ENCODE results near the gene CDC25B. TPM values are rescaled to one million over a fixed set of nuclear protein-coding genes. Genes with fewer than 3 reads are reported as not detected.

Gene CDC25B
- total and polyA plus RNA-seq, 2 of the 8 experiments (the other 6 are each of a cell fraction or from before 2014, with no cell fraction given), result 21.7 to 31.2 TPM

- TF ChIP-seq RXRA (IDR thresholded peaks at IDR 0.05; ENCODE audit: insufficient read depth, low read depth, low read length) (0 out of 2 replicates have a peak, but pooled peaks have one; percentile 54), GTF2F1 (IDR thresholded peaks at IDR 0.05; ENCODE audit: borderline replicate concordance, low read depth, low read length) (no peak), TAF1 (IDR thresholded peaks at IDR 0.05; ENCODE audit: low read depth, low read length) (peak; percentile 67), EGR1 (IDR thresholded peaks at IDR 0.05; ENCODE audit: borderline replicate concordance, low read depth, low read length) (peak; percentile 45; the same call in 1 of the 2 replicates), SIN3A (conservative IDR thresholded peaks at IDR 0.05 in 1 of 2, IDR thresholded peaks at IDR 0.05 in 1 of 2; ENCODE audit: low read depth in 1 of 2, low read length in 2 of 2) (peak in 1 of 2 experiments; percentile 74; a peak in 2 of 4 replicates), HDAC2 (IDR thresholded peaks at IDR 0.05; ENCODE audit: borderline replicate concordance in 1 of 2, low read depth in 2 of 2, low read length in 2 of 2) (peak; percentile 16 to 94; a peak in 2 of 4 replicates), ATF2 (IDR thresholded peaks at IDR 0.05; ENCODE audit: low read length) (peak; percentile 74; the same call in 1 of the 2 replicates), PHF8 (conservative IDR thresholded peaks at IDR 0.05; ENCODE audit: low read depth, low read length) (peak; percentile 49), BACH1 (IDR thresholded peaks at IDR 0.05; ENCODE audit: low read length) (no peak), FOSL1 (IDR thresholded peaks at IDR 0.05; ENCODE audit: insufficient read depth, low read depth, low read length) (no peak), SP4 (IDR thresholded peaks at IDR 0.05; ENCODE audit: low read length) (no peak), USF2 (IDR thresholded peaks at IDR 0.05; ENCODE audit: low read length) (no peak; the same call in 1 of the 2 replicates), MAFK (IDR thresholded peaks at IDR 0.05; ENCODE audit: low read depth, low read length) (no peak), POLR2A (IDR thresholded peaks at IDR 0.05; ENCODE audit: control extremely low read depth in 1 of 2, low read depth in 2 of 2, low read length in 2 of 2) (no peak; a peak in 1 of 3 replicates), POLR2AphosphoS5 (IDR thresholded peaks at IDR 0.05; ENCODE audit: low read depth, low read length) (peak; percentile 76), CHD1 (IDR thresholded peaks at IDR 0.05; ENCODE audit: low read depth, low read length) (no peak), NRF1 (IDR thresholded peaks at IDR 0.05; ENCODE audit: low read depth, low read length) (no peak), CBX8 (IDR thresholded peaks at IDR 0.05; ENCODE audit: borderline replicate concordance, low read depth, low read length) (no peak)
These were observed at the start of gene CDC25B (continued) for GRCh38 chr20:3795511-3796468.

All from H1 (cell line).